Ovary (tissue), 3 donors: ENCODE measurements around the gene MAP7D3.

Source experiments
- CTCF ChIP-seq, 3 donors: fragments of 450-650 bp in 2 of 3; fragments of 200-600 bp in 1 of 3; IDR thresholded peaks; one replicate each; pipeline versions ENCODE4 v1.5.1 to v1.8.0; 2016 to 2022; ENCODE audit warnings: antibody characterized with exemption in 3 of 3, mild to moderate bottlenecking in 1 of 3
- EP300 ChIP-seq: sonication (generic); formaldehyde crosslinking; IDR thresholded peaks from one replicate; pipeline ENCODE4 v1.6.1; 2017; ENCODE audit warnings: antibody characterized with exemption
- POLR2A ChIP-seq: fragments of 450-650 bp; IDR thresholded peaks from one replicate; pipeline ENCODE4 v1.6.1; 2017; ENCODE audit warnings: antibody characterized with exemption, mild to moderate bottlenecking, moderate library complexity
- donor health status: DM: no; HTN: no; CAD: no.

GRCh38 chrX:136258951-136259350 is 7.8 kb upstream of the MAP7D3 start:
- no peak for TF ChIP-seq POLR2A
- TF ChIP-seq CTCF (IDR thresholded peaks at IDR 0.05) = no peak
- no peak for TF ChIP-seq EP300
